Right renal pelvis (tissue), 4 donors: ENCODE measurements around the gene ZNF667. TPM values are rescaled to one million over a fixed set of nuclear protein-coding genes. Genes with fewer than 3 reads are reported as not detected.

ENCODE experiments used
- DNase-seq, 4 donors: peaks; one replicate each; pipeline ENCODE4 v3.0.0-alpha.2; 2013; ENCODE audit warnings: low read depth in 4 of 4, low spot score in 3 of 4, missing footprints in 1 of 4
- polyA plus RNA-seq, 4 donors: library from polyadenylated mRNA; unstranded; fragments of 120-200 nt; gene quantifications; one replicate each; pipeline ENCODE4 v1.2.1, GENCODE V29; 2013; ENCODE audit not compliant: insufficient read length in 4 of 4

ZNF667 gene
- polyA plus RNA-seq, result 10 to 100 TPM; 15.6 to 21.7 (median 16.7) TPM

- peak in 3 of 4 donors; percentile 22 to 25 (median 22) for DNase-seq
Measured at GRCh38 chr19:56476651-56477428, at the start of gene ZNF667. ZNF667 (minus strand) TSS chr19:56477345; CDS start chr19:56462370, 14,975 bp downstream.

DNA sequence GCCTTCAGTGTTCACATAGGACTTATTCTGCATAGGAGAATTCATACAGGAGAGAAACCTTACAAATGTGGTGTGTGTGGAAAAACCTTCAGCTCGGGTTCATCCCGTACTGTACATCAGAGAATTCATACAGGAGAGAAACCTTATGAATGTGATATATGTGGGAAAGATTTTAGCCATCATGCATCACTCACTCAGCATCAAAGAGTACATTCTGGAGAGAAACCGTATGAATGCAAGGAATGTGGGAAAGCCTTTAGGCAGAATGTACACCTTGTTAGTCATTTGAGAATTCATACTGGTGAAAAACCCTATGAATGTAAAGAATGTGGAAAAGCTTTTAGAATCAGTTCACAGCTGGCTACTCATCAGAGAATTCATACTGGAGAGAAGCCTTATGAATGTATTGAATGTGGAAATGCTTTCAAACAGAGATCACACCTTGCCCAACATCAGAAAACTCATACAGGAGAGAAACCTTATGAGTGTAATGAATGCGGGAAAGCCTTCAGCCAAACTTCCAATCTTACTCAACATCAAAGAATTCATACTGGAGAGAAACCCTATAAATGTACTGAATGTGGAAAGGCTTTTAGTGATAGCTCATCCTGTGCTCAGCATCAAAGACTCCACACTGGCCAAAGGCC is 48.2 kb upstream of the ZNF667 start:
- no peak for DNase-seq

- DNase-seq, result no peak
Measured at GRCh38 chr19:56508290-56508778, 31.2 kb upstream of the ZNF667 start.

GRCh38 chr19:56507446-56508289 is 30.5 kb upstream of the ZNF667 start, which contains the start of gene ZNF471:
ZNF471 (plus strand) TSS chr19:56507855; CDS start chr19:56511572, 3,717 bp downstream.
- peak; percentile 95 to 98 (median 96) for DNase-seq

DNA sequence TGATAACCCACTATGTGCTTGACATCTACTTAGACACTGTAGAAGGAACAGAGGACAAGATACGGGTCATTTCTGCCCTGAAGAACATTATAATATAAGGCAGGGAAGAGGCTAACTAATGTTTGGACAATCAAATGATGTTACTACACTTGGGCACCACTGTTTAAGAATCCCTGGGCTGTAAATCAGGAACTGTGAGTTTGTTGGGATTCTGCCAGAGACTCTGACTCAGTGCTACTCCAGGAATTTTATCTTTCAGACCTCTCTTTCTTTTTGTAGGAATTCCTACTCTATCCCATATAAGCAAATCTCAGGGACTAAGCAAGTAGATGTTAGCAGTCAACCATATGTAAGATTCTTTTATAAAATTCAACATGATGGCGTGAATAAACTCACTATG is 27.4 kb upstream of the ZNF667 start:
- DNase-seq, result no peak

DNA sequence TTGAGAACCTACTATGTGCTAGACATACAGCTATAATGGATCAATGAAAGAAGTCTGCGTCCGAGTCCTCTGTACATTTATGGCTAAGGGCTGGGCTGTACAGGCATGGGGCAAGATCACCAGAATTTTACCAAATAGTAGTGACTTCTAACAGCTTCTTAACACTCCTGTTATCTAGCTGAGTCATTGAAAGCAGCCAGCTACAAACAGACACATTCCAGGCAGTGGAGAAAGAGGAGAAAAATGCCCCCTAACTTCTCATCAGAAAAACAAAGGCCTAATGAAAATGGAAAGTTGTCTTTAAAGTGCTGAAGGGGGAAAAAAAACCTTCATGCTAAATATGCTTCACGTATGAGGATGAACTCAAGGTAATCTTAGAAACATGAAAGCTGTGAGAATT is 14.3 kb upstream of the ZNF667 start:
- DNase-seq, result no peak

GRCh38 chr19:56477429-56478338 is 539 bp upstream of the ZNF667 start:
- peak; percentile 80 to 98 (median 84) for DNase-seq

DNA sequence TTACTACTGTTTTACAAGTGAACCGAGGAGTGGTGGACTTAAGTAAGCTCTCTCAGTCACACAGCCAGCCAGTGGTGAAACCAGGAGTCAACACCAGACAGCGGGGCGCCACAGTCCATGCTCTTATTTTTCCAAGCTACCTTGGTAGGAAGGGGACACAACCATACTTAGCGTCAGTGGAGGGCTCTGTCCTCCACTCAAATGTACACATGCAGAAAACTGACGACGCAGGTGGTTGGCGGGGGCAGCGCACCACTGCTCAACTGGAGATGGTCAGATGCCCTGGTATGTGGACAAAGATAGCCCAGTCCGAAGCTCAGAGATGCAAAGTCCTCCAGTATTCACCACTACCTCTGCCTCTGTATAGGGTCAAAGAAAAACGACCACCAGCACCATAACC is 1.1 kb downstream of the ZNF667 start:
- DNase-seq, result no peak

GRCh38 chr19:56474308-56474707 is 2.8 kb downstream of the ZNF667 start:
- DNase-seq, result no peak

- DNase-seq, result no peak
Measured at GRCh38 chr19:56441206-56441792, 35.8 kb downstream of the ZNF667 start.

- no peak for DNase-seq
Measured at GRCh38 chr19:56423985-56424353, 53.2 kb downstream of the ZNF667 start.

- no peak for DNase-seq
Measured at GRCh38 chr19:56423276-56423984, 53.7 kb downstream of the ZNF667 start.

DNA sequence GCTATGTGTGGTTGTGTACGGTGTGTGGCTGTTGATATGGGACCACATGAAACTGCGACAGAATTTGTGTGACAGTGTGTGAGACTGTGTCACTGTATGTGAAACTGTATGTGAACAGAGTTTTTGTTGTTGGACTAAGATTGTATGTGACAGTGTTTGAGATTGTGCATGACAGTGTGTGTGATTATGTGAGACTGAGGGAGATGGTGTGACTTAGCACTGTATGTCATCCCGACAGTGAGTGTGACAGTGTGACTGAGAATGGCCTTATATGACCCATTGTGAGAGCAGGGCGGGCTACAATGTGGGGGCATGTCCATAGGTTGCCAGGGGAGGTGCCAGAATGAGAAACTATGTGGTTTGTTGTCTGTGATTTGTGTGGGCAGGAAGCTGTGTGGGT is 72.1 kb downstream of the ZNF667 start:
- DNase-seq, result no peak

DNA sequence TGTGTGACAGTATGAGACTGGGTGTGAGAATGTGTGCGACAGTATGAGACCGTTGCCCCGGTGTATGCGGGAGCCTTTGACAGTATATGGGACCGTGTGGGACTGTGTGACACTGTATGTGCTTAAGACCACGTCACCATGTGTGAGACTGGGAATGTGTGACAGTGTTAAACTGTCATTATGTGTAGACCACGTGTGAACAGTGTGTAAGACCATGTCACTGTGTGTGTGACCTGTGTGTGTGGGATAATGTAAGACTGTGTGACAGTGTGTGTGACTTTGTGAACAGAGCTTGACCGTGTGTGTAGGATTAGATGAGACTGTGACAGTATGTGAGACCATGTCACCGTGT is 72.5 kb downstream of the ZNF667 start:
- DNase-seq, result no peak

DNA sequence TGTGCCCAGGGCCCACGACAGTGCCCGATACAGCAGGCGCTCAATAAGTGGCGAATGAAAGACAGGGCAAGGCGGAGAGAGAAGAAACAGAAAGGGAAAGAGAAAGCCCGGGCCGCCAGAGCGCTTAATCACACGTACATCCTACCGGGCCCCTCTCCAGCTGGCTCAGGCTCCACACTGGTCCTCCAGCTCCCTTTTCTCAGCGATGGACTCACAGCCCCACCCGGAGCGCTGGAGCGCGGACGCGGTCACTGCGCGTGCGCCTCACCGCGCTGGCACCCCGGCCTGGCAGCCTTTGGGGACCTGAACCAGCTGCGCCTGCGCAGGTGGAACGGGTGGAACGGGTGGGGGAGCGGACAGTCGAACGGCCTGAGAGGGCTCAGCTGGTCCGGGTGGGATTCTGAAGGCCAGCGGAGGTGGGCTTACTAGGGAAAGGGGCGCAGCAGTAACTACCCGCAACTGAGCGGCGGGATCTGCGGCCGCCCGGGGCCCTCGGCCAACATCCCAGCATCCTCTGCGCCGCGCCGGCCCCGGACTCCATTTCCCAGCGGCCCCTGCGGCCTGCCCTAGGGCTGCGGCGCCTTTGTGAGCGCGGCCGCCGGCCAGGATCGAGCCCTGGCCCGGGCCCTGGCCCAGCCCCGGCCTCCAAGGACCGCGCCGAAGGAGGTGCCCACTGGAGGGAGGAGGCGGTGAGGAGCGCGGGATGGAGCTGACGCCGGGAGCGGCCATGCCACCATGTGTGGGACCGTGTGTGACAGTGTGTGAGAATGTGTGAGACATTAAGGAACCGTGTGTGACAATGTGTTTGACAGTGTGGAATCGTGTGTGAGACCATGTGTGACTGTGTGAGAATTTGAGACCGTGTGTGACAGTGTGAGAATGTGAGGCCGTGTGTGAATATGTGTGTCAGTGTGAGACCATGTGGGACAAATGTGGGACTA is 73.1 kb downstream of the ZNF667 start, which contains the start of gene ZNF583:
ZNF583 (plus strand) TSS at position 569 of the 941 bp plus-strand sequence. CDS start 2,783 bp downstream, outside the sequence.
- DNase-seq, result peak; percentile 89 to 94 (median 92)

DNA sequence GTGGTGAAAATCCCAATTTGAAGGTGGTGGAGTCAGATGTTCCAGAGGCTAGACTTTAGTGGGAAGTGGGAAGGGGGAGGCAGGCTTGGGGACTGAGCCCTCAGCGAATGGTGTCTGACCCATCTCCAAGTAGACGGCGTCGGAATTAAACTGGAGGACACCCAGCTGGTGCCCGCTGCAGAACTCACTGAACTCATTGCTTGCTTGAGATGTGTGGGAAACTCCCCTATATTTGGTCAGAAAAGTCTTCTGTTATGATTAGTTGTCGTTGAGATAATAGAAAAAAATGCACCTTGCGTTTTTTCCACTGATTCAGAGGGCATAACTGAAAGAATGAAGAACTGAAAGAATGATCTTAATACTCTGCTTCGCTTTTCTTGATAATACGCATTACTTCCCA is 73.9 kb downstream of the ZNF667 start:
- DNase-seq, result peak in 1 of 4 donors; percentile 12

DNA sequence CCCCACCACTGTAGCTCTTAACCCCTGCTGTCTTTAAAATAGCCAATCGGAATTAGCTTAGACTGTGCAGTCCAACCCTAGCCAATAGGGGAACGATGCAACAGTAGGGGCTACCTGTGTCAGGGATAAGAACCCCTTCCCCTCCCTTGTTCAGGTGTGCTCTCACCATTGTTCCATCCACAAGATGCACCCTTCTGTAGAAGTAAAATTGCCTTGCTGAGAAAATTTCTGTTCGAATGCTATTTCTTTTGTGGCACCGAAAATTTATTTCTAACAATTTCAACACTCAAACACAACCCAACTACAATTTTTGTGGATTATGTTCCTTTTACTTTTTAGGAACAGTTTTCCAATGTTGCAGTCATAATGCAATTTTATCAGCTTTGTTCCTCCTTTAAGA is 76.7 kb downstream of the ZNF667 start:
- DNase-seq, result no peak

GRCh38 chr19:56398809-56399208 is 78.3 kb downstream of the ZNF667 start:
- DNase-seq, result no peak
